Fibroblast of villous mesenchyme (primary cell): ENCODE measurements around the gene TRIML1. TPM values are rescaled to one million over a fixed set of nuclear protein-coding genes. Genes with fewer than 3 reads are reported as not detected.

Source experiments
- DNase-seq: peaks from one replicate; pipeline ENCODE4 v3.0.0-alpha.2; 2010; ENCODE audit warnings: low read depth
- H3K4me3 ChIP-seq: 2 replicates; pipeline ENCODE4 v1.5.1; 2011; ENCODE audit warnings: low read depth, mild to moderate bottlenecking, low read length
- total RNA-seq: library from RNA; depleted of rRNA; stranded (reverse); fragments of >200 nt; gene quantifications from 2 replicates; pipeline ENCODE4 v1.2.3, GENCODE V29; 2012
- TF ChIP-seq, protein P1 (sequence below): IDR thresholded peaks from 2 replicates; pipeline ENCODE4 v1.5.1; 2012; ENCODE audit warnings: low read depth, mild to moderate bottlenecking, low read length; ENCODE audit not compliant: insufficient read depth

Gene TRIML1
- total RNA-seq, 1 donor = not detected

DNA sequence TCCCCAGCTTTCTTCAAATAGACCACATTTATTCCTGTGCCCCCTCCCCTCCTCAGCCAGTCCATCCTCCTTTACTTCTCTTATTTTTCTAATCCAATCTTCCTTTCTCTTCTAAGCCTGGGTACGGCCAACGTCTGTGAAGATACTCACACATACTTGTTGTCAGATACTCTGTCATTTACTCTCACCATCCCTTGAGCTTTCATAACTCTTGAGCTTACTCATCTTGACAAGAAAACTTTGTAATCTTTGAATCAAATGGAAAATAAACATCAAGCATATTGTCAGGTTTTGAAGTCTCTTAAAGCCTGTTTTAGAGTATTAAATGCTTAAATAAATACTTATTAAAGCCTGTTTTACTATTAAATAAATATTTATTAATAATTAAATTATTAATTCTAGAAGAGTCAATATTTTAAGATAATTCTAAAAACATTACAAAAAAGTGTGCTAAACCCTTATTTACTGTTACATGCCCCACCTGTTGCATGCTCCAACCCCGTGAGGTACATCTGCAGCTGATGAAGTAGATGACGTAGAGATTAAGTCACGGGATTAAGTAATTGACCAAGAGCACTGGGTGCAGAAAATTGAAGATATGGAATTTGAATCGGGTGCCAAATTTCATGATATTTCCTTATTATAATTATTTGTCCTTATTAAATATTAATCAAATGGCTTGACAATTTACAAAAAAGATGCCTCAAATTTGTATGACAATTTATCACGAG is 28.3 kb upstream of the TRIML1 start:
- TF ChIP-seq, protein P1, sequence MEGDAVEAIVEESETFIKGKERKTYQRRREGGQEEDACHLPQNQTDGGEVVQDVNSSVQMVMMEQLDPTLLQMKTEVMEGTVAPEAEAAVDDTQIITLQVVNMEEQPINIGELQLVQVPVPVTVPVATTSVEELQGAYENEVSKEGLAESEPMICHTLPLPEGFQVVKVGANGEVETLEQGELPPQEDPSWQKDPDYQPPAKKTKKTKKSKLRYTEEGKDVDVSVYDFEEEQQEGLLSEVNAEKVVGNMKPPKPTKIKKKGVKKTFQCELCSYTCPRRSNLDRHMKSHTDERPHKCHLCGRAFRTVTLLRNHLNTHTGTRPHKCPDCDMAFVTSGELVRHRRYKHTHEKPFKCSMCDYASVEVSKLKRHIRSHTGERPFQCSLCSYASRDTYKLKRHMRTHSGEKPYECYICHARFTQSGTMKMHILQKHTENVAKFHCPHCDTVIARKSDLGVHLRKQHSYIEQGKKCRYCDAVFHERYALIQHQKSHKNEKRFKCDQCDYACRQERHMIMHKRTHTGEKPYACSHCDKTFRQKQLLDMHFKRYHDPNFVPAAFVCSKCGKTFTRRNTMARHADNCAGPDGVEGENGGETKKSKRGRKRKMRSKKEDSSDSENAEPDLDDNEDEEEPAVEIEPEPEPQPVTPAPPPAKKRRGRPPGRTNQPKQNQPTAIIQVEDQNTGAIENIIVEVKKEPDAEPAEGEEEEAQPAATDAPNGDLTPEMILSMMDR = no peak
- DNase-seq = peak; percentile 1
- H3K4me3 ChIP-seq = no peak overlapping the region

DNA sequence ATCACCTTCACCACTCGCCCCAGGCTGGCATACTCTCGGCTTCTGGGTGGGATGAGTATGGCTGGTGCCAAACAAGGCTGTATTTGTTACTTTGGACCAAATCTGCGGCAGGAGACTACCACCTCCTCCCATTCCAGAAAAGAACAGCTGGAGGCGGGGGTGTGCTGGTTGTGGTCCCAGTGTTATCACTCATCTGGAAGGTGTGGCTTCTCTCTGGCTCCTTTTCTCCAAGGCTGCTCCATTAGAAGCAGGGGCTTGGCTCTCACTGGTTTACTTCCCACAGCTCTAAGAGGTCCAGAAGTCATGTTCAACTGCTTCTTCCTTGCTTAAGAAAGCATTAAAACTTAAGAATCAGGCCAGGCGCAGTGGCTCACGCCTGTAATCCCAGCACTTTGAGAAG is 27.3 kb upstream of the TRIML1 start:
- no peak for DNase-seq
- TF ChIP-seq, protein P1 = no peak
- no peak overlapping the region for H3K4me3 ChIP-seq

DNA sequence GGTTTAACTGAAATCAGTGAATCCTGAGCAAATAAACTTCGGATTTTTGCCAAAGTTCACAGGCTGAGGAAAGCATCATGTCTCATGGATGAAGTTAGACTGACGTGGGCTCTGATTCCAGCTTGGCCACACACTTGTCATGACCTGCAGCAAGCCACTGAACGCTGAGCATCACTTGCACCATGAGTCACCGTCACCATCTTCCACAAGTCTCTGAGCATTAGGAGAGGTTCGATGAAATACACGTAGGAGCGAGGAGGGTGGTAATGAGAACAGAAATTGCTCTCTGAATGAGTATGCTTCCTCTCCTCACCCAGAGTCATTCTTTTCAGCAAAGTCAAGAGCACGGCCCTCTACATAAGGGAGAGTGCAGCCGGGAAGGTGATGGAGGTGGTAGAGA is 26.1 kb upstream of the TRIML1 start:
- TF ChIP-seq, protein P1 = no peak
- H3K4me3 ChIP-seq = no peak overlapping the region
- DNase-seq = no peak

GRCh38 chr4:188117631-188118324 is 21.5 kb upstream of the TRIML1 start:
- H3K4me3 ChIP-seq = no peak overlapping the region
- DNase-seq = no peak
- TF ChIP-seq, protein P1 = no peak

- TF ChIP-seq, protein P1 = no peak
- H3K4me3 ChIP-seq = no peak overlapping the region
- no peak for DNase-seq
Observed at GRCh38 chr4:188121530-188121929, 17.7 kb upstream of the TRIML1 start.

DNA sequence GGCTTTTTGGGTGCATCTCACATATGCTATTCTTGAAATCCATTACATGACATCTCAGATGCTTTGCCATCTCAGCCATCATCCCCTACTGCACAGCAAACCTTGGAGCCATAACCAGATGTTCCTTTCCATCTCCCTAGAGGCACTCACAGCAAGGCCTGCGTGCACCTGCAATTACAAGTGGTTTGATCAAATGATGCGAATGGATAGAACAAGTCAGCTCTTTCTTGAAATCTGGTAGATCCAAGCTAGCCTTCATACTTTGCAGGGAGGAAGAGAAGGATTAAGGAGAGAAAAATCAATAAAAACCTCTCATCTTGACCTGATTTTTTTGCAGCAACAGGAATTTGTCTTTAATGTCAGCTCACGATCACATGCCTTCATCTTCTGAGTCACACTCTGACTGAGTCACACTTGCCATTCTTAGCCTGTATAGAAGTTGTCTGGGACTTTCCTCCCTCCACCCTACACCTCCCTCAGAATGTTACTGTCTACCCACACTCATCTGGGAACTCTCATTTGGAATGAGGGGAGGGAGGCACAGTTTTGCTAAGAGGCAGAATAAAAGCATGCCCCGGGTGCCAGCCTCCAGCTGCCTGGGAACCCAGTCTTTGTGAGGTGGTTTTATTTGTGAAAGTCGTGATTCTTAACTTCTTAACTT is 11.9 kb upstream of the TRIML1 start:
- peak; percentile 52 for DNase-seq
- H3K4me3 ChIP-seq = no peak overlapping the region
- TF ChIP-seq, protein P1 = no peak
